Effector memory CD4-positive, alpha-beta T cell (primary cell): Measurements from ENCODE around the gene VWA3B.
"Not testable (repeated sequence)": the region's sequence is repeated elsewhere in the genome, so short reads cannot be mapped to it uniquely, and the experiment has no call there.

ENCODE experiments used
- DNase-seq, 3 donors: peaks; one replicate each; pipeline ENCODE4 v3.0.0-alpha.2; 2020
- H3K27ac ChIP-seq: 2 replicates; pipeline ENCODE4 v1.7.0; 2013; ENCODE audit warnings: mild to moderate bottlenecking, low read length, moderate library complexity; ENCODE audit not compliant: insufficient read depth, poor library complexity, severe bottlenecking
- H3K27me3 ChIP-seq: replicated peaks from 2 replicates; pipeline ENCODE4 v1.7.0; 2013; ENCODE audit warnings: mild to moderate bottlenecking, low read length; ENCODE audit not compliant: insufficient read depth, control insufficient read depth, poor library complexity, severe bottlenecking
- H3K36me3 ChIP-seq: 2 replicates; pipeline ENCODE4 v1.7.0; 2013; ENCODE audit warnings: mild to moderate bottlenecking, low read length, moderate library complexity; ENCODE audit not compliant: control insufficient read depth, insufficient read depth
- H3K4me1 ChIP-seq: 2 replicates; pipeline ENCODE4 v1.7.0; 2013; ENCODE audit warnings: low read length, mild to moderate bottlenecking; ENCODE audit not compliant: control insufficient read depth, insufficient read depth, poor library complexity, severe bottlenecking
- H3K4me3 ChIP-seq: 2 replicates; pipeline ENCODE4 v1.7.0; 2013; ENCODE audit warnings: low read length, low read depth, mild to moderate bottlenecking; ENCODE audit not compliant: insufficient read depth, poor library complexity, severe bottlenecking
- H3K9me3 ChIP-seq: 2 replicates; pipeline ENCODE4 v1.7.0; 2013; ENCODE audit warnings: mild to moderate bottlenecking, low read length, moderate library complexity; ENCODE audit not compliant: control insufficient read depth

The VWA3B gene

GRCh38 chr2:98311771-98312545 is 225.0 kb downstream of the VWA3B start:
- Histone ChIP-seq H3K9me3 (no peaks in the 10 kb centered on the region), H3K27ac (no peak overlapping the region), H3K36me3 (no peaks in the 10 kb centered on the region), H3K4me3 (no peak overlapping the region), H3K4me1 (no peaks in the 10 kb centered on the region), H3K27me3 (peaks cover 6% of the 10 kb centered on the region)
- DNase-seq = no peak

GRCh38 chr2:98313492-98314250 is 226.7 kb downstream of the VWA3B start:
- Histone ChIP-seq H3K27ac (no peak overlapping the region), H3K9me3 (no peaks in the 10 kb centered on the region), H3K4me3 (no peak overlapping the region), H3K36me3 (no peaks in the 10 kb centered on the region), H3K4me1 (no peaks in the 10 kb centered on the region), H3K27me3 (peaks cover 6% of the 10 kb centered on the region)
- DNase-seq = no peak

GRCh38 chr2:98314251-98314650 is 227.3 kb downstream of the VWA3B start:
- no peak overlapping the region for H3K27ac ChIP-seq
- no peaks in the 10 kb centered on the region for H3K36me3 ChIP-seq
- H3K4me3 ChIP-seq = no peak overlapping the region
- H3K9me3 ChIP-seq = no peaks in the 10 kb centered on the region
- H3K27me3 ChIP-seq = peaks cover 6% of the 10 kb centered on the region
- H3K4me1 ChIP-seq = no peaks in the 10 kb centered on the region
- no peak for DNase-seq

- Histone ChIP-seq H3K27me3 (peaks cover 3% of the 10 kb centered on the region), H3K27ac (no peak overlapping the region), H3K36me3 (no peaks in the 10 kb centered on the region), H3K4me3 (no peak overlapping the region), H3K9me3 (no peaks in the 10 kb centered on the region), H3K4me1 (no peaks in the 10 kb centered on the region)
- no peak for DNase-seq
Observed at GRCh38 chr2:98315957-98316356, 229.0 kb downstream of the VWA3B start.

- no peaks in the 10 kb centered on the region for H3K9me3 ChIP-seq
- H3K27ac ChIP-seq = no peak overlapping the region
- H3K4me3 ChIP-seq = no peak overlapping the region
- DNase-seq = no peak
- no peaks in the 10 kb centered on the region for H3K36me3 ChIP-seq
- H3K27me3 ChIP-seq = peaks cover 3% of the 10 kb centered on the region
- no peaks in the 10 kb centered on the region for H3K4me1 ChIP-seq
Observed at GRCh38 chr2:98317214-98317613, 230.2 kb downstream of the VWA3B start.

GRCh38 chr2:98320171-98320570 is 233.2 kb downstream of the VWA3B start:
- H3K4me3 ChIP-seq, DNase-seq, H3K4me1 ChIP-seq: not testable (repeated sequence)

GRCh38 chr2:98324181-98324580 is 237.2 kb downstream of the VWA3B start:
- Histone ChIP-seq H3K4me1 (no peaks in the 10 kb centered on the region), H3K27me3 (no peaks in the 10 kb centered on the region), H3K27ac (no peak overlapping the region), H3K4me3 (no peak overlapping the region), H3K36me3 (no peaks in the 10 kb centered on the region), H3K9me3 (no peaks in the 10 kb centered on the region)
- no peak for DNase-seq

More at GRCh38 chr2:98320171-98320570, 233.2 kb downstream of the VWA3B start:
- not testable (repeated sequence) for H3K36me3 ChIP-seq, H3K27ac ChIP-seq, H3K27me3 ChIP-seq, H3K9me3 ChIP-seq

GRCh38 chr2:98327776-98328175 is 240.8 kb downstream of the VWA3B start:
- no peak overlapping the region for H3K4me3 ChIP-seq
- no peak for DNase-seq
- H3K27ac ChIP-seq = no peak overlapping the region
- H3K9me3 ChIP-seq = no peaks in the 10 kb centered on the region
- H3K4me1 ChIP-seq = no peaks in the 10 kb centered on the region
- no peaks in the 10 kb centered on the region for H3K36me3 ChIP-seq
- no peaks in the 10 kb centered on the region for H3K27me3 ChIP-seq

GRCh38 chr2:98329549-98329948 is 242.6 kb downstream of the VWA3B start:
- H3K27ac ChIP-seq = no peak overlapping the region
- no peak for DNase-seq
- H3K36me3 ChIP-seq = no peaks in the 10 kb centered on the region
- H3K4me3 ChIP-seq = no peak overlapping the region
- no peaks in the 10 kb centered on the region for H3K27me3 ChIP-seq
- no peaks in the 10 kb centered on the region for H3K9me3 ChIP-seq
- H3K4me1 ChIP-seq = no peaks in the 10 kb centered on the region

- Histone ChIP-seq H3K27me3 (no peaks in the 10 kb centered on the region), H3K4me1 (no peaks in the 10 kb centered on the region), H3K36me3 (no peaks in the 10 kb centered on the region), H3K9me3 (no peaks in the 10 kb centered on the region), H3K27ac (no peak overlapping the region), H3K4me3 (no peak overlapping the region)
- no peak for DNase-seq
Observed at GRCh38 chr2:98332989-98333388, 246.0 kb downstream of the VWA3B start.
